ENCODE results near the gene KRT35.
A peak's percentile ranks its signal among the peaks of the same experiment; 100 is the strongest.

Gene KRT35

DNA sequence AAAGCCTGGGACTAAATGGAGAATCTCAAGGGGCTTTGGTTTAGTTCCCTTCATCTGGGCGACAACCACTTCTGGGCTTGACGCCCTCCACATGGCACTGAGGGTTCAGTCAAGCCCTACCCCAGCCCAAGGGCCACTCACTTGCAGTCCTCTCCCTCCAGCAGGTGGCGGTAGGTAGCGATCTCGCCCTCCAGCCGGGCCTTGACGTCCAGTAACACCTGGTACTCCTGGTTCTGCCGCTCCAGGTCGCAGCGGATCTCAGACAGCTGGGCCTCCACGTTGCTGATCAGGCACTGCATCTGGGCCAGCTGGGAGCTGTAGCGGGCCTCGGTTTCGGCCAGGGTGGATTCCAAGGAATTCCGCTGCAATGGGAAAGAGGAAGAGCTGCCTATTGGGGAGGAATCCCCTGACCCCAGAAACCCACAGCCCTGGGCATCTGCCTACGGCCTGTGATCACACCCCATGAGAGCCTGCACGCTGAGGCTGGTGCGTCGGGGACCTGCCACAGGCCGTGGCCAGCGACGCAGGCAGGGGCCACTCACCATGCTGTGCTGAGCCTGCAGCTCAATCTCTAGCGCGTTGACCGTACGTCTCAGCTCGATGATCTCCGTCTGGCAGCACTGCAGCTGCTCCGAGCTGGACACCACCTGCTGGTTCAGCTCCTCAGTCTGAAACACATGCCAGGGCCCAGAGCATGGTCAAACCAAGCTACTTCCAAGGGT is 6.0 kb upstream of the KRT35 start:
- no peak for DNase-seq

DNA sequence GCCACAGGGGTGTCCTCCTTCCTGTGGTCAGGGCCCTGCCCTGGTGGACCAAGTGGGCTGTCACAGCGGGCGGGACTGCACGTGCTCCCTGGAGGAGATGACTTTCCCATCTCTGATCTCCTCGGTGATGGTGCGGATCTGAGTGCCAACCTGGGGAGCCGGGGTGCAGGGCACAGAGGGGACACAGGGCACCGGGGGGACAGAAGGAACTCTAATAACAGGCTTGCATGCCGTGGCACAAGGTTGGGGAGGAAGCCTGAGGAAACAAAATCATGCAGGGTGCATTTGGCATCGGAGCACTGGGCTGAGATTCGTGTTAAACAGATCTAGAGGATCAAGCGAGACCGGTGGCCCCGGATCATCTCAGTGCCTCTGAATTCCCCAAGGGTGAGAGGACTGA is 5.4 kb upstream of the KRT35 start:
- DNase-seq, result no peak

DNA sequence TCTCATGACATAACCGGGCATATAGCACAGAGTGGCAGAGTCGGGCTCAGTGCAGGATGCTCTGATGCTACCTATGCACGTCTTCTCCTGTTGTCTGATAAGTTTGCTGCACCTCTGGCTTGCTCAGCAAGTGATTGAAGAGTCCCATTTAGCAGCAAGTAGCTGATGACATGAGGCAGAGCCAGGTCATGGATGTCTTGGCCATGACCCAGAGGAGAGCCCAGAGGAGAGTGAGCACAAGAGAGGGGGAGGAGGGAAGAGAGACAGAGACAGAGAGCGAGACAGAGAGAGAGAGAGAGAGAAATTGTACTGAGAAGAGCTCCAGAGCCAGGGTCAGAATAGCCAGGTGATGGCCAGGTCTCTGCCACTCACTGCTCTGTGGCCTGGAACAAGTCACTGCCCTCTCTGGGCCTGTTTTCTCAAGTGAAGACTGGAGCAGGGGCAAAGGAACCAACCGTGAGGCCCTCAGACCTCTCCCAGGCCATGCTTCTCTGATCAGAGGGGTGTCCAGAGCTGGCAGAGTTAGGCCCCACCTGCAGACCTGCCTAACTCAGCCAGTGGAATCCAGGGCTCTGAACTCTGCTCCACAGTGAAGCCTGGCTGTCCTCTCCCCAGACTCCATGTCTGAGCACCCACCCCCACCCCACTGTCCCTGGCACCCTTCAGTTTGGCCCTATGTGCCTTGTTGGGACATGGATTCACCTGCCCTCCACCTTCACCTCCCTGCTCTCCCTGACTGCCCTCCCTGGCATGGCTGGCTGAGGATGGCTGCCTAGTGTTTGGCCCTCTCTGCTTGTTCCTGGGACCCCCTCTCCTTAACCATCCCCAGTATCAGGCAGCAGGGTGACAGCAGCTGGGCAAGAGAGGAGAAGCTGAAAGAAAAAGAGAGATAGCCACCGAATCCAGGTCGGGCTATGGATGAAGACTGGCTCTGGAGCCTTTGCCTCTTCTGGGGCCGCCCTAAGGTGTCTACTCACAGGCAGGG is 4.3 kb upstream of the KRT35 start:
- DNase-seq, result no peak

DNA sequence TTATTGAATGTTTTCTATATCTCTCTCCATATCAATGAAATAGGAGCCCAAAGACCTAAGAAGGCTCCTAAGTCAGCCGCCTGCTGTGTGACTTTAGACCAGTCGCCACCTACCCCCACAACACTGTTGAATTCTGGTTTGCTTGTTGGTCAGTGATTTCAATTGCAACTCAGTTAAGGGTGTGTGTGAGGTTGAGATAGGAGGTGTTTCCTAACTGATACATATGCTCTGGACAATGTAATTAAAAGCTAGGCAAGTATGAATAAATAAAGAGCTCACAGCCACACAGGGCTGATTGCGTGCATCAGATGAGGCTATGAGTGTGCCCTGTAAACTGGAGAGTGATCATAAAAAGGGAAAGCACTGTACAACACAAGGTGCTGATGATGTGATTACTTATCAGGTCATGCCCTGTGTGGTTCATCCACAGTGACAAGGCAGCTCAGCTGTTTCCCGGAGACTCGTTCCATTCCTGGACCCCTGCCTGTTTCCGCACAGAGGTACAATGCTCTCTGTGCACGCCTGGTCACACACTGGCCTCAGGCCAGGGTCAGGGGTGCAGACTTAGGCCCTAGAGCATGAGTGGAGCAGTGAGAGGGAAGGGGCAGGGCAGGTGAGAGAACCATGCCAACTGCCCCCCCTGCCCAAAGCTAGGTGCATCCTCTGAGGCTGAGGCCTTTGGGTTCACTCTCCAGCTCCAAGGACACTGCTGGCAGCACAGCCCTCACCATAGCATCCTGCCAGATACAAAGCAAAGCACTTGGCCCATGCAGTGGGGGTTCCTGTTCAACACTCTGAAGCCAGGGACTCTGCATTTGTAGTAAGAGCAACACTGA is 3.3 kb upstream of the KRT35 start:
- DNase-seq, result peak; percentile 39

DNA sequence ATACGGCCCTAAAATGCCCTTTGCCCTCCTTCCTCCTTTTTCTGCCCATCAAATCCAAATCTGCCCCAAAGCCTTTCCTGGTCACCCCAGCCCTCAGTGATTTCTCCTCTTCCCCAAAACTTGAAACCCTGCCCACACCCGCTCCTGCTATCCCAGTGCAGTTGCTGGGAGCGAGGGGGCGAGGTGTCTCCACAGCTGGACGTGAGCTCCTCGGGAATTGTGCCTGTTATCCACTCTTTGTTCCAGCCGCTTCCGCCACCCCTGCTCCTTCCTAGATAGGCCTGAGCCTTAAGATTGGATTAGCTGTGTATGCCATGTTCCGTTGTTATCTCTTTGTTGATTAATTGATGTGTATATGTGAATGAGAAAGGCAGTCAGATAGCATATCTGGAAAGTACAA is 2.6 kb upstream of the KRT35 start:
- DNase-seq, result no peak

DNA sequence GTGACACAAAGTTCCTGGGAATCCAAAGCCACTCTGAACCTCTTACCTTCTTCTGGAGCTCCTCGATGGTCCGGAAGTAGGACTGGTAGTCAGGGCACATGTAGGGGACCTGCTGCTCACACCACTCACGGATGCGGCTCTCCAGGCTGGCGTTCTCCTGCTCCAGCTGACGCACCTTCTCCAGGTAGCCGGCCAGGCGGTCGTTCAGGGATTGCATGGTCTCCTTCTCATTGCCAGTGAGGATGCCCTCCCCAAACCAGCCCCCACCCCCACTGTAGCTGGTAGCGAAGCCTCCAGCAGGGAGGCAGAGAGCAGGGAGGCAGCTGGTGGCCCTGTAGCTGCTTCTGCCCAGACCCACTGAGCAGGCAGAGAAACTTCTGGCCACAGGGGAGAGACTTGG is 370 bp downstream of the KRT35 start:
- no peak for DNase-seq

DNA sequence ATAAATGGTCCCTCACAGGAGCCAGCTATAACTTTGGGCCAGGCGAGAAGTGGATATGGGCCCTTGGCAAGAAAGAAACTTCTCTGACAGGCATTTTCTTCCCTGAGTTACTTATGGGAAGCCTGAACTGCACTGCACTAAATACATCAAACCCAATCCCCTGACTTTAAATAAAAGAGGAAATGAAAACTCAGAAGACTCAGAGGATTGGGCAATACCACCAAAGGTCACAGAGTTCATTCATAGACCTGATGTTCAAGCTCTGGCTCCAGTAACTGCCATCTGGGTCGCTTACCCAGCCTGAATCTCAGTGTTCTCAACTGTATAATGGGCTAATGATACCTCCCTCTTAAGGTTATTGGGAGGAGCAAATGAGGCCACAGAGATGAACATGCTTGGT is 815 bp downstream of the KRT35 start:
- no peak for DNase-seq

DNA sequence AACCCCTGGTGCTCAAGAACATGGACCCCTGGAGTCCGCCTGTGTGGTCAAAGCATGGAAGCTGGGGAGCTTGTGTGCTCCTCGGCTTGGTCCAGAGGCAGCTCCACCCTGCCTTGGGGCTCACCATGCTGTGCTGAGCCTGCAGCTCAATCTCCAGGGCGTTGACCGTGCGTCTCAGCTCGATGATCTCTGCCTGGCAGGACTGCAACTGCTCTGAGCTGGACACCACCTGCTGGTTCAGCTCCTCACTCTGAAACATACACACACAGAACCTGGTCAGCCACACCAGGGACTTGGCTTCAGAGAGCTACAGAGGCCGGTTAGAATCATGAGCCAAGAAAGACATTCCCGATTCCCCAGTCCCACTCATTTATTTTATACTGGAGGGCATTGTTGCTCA is 2.7 kb downstream of the KRT35 start:
- DNase-seq, result no peak

DNA sequence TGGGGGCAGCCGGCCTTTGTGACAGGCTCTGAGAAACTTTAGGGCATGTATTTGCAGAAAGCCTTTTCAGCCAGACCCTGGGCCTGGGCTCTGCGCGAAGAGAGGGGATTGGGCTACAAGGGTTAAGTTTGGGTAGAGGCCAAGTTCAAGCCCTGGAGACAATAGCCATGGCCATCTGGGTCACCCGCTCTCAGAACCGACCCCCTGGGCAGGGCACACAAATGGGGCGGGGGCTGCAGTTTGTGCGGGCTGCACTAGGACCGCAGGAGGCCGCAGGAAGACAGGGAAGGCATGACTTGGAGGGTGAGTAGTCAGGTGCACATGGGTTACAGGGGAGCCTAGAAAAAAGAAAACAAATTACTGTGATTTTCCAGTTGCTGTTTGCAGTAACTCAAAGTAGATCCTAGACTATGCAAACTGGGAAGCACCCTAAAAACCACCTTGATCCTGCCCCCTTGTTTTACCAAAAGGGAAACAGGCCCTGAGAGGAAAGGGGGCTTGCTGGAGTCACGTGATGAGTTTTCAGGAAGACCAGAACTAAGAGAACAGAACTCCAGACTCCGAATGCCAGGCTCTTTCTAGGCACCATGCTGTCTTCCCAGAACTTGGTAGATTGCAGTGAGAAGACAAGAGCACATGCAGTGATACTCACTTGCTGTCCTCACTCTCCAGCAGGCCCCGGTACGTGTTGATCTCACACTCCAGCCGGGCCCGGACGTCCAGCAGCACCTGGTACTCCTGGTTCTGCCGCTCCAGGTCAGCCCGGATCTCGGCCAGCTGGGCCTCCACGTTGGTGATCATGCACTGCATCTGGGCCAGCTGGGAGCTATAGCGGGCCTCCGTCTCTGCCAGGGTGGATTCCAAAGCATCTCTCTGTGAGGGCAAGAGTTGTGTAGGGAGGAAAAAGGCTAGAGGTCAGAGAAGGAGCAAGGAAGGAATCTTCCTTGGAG is 3.8 kb downstream of the KRT35 start:
- DNase-seq, result no peak

DNA sequence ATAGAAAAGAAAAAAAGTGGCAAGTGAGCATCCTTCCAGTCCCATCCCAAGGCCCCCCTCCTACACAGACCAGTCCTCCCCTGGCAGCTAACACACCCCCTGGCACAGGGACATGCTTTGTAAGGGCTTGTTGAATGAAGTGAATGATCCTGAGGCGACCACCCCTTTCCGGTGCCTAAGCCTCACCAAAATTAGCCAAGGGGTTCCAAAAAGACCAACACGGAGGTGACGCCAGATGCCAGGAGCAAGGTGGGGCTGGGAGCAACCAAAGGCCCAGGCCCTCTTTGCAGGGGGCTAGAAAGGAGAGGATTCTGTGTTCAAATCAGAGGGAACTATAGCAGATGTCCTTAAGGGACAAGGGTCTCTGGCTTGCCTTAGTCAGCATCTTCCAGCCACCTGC is 5.5 kb downstream of the KRT35 start:
- no peak for DNase-seq

DNA sequence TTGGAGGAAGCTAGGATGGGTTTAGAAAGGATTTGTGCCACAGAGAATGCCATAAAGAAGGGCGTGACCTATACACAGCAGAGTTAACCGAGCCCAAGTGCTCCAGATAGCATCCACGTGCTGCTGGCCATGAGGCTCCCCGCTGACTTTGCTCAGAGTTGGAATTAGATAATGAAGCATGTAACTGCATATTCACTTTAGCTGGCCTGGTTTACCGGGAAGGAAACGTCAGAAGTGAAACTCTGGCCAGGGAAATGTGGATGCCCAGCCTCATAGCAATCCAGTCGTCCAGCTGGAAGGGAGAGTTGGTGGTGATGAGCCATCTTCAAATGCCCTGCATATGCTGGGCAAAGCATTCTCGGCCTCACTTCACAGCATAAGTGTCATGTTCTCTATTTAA is 6.1 kb downstream of the KRT35 start:
- DNase-seq, result no peak

DNA sequence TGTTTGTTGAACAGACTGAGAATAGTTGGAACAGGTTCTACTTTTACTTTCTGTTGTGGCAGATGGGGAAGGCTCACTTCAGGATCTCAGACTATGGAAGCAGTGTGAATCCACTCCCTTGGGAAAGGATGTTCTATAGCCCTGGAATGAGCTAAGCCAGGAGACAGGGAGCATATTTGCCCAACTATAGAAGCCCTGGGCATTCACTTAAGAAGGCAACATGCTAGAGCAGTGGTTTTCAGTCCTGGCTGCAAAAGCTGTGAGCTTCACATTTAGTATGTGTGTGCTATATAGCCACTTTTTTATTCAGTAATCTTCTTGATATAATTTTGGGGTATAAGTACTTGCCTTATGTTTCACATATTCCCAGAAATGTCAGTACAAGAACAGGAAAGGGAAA is 12.6 kb downstream of the KRT35 start:
- DNase-seq, result no peak

DNA sequence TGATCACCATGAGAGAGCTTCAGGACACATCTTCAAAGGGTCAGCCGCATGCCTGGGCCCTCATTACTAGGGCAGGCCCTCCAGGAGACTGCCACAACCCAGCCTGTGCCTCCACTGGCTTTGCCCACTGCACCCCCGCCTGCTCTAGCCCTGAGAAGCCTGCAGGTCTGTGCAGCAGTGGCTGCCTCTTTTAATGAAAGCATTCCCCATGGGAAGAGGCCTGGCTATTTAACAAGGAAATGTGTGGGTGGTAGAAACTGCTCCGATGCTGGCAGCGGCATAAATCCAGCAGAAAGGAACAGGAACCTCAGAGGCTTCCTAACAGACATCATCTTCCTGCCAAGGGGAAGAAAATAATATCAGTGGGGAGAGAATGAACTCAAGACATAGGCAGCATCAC is 13.4 kb downstream of the KRT35 start:
- no peak for DNase-seq

DNA sequence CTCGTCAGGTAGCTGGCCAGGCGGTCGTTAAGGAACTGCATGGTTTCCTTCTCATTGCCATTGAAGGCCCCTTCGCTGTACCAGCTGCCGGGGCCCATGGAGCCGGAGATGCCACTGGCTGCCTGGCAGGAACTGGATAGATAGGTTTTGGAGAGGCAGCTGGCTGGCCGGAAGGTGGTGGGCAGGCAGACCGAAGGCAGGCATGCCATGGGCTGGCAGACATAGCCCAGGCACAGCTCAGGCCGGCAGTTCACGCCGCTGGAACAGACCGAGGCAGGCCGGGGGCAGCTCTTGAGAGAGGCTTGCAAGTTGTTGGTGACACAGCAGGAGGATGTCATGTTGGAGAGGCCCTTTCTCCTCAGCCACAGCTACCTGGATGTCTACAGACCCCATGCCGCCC is 14.0 kb downstream of the KRT35 start, which contains the start of gene KRT32:
Gene KRT32 (minus strand): TSS at position 399 of the 400 bp plus-strand sequence. CDS start 61 bp downstream, at position 338.
- no peak for DNase-seq

DNA sequence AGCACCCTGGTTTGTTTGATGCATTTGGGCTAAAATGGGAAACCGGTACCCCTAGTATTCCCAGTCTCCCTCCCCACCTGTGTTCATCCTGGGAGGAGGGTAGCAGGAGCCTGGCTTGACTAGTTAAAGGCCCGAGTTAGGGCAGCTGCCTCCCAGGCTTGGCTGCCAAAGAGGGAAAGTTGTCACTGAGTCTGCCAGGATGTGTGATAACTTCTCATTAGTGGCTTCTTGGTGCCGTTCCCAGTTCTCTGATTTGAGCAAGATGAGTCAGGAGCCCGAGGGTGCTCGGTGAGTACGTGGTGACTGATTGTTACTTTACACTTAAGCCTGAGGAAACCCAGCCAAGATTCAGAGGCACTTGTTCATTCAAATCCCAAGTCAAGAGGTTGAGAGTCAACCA is 16.3 kb downstream of the KRT35 start:
- peak; percentile 98 for DNase-seq

DNA sequence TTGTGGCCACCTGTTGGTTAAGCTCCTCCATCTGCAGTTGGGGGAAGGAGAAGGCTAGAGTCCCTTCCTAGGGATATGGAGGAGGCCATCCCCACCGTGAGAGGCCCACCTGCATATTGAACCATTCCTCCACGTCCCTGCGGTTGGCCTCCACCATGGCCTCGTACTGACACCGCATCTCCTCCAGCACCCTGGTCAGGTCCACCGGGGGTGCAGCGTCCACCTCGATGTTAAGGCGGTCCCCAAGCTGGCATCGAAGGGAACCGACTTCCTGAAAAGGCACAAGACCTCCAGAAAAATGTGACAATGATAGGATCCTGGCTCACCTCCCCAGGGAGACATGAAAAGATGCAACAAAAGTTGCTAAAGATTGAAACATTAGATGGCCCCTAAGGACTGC is 16.8 kb downstream of the KRT35 start:
- no peak for DNase-seq

DNA sequence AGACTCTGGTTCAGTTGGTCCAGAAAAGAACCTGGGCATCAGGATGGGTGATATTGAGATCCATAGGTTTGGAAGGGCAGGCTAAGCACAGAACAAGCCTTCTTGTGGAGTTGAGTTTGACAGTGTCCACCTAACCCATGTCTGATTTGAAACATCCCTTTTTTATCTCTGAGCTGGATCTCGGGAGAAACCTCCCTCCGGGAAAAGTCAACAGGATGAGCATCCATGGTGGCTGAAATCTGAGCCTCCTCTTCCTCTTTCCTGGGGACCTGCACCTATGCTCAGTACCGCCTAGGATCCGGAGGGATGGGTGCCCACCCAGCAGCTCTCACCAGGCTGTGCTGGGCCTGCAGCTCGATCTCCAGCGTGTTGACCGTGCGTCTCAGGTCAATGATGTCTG is 17.2 kb downstream of the KRT35 start:
- no peak for DNase-seq

DNA sequence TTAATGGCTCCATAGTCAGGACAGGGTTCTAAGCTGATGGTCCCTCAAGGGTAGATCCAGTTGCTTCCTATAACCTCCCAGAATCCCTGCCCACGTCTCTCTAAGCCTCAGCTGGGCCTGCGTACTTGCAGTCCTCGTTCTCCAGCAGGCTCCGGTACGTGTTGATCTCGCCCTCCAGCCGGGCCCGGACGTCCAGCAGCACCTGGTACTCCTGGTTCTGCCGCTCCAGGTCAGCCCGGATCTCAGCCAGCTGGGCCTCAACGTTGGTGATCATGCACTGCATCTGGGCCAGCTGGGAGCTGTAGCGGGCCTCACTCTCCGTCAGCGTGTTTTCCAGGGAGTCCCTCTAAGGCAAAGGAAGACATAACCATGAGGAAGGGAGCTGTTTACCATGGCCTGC is 18.2 kb downstream of the KRT35 start:
- DNase-seq, result no peak

DNA sequence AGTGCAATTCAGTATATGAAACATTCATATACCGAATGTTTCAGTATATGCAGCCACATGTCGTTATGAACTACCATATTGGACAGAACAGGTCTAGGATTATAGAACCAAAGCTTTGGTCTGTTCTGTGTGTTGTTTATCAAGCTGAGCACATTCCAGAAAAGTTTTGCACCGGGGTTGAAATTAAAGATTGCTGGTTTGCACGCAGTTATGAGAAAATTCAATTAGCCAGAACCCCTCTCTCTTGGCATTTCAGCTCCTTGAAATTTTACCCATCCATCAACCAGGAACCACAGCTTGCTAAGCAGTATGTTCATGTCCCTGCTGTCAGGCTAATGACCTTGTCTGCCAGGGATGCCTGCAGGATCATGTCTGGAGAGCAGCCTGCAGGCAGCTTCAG is 23.3 kb downstream of the KRT35 start:
- no peak for DNase-seq

DNA sequence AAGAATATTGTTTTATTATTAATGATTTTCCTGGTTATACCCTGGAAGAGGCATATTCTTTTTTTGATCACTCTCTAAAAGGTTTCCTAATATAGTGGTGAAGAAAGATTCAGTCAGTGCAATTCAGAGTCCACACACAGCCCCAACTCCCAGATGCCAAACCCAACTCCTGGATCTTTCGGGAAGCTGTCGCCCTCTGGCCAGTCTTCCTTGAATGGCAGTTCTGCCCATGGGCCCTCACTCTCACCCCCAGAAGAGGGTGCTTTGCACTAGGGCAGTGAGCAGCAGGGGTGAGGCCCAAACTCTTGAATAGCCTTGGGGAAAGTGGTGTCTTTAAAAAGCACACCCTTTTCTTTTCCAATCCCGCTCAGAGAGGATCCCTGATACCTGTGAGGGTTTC is 24.7 kb downstream of the KRT35 start:
- DNase-seq, result no peak

DNA sequence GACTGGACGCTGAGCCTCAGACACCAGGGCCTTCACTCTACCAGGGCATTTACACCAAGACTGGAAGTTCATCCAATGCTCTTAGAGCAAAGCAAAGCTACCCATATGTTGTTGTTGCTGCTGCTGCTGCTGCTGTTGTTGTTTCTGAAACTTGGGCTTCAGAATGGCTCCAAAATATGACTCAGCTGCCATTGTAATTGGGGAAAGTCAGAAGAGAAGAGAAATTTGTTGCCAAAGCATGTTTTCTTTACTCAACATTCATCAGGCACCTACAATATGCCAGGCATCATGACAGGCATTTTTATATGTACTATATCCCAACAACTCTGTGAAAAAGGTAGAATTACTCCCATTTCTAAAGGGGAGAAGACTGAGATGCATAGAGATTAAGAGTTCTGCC is 25.7 kb downstream of the KRT35 start:
- peak; percentile 27 for DNase-seq

DNA sequence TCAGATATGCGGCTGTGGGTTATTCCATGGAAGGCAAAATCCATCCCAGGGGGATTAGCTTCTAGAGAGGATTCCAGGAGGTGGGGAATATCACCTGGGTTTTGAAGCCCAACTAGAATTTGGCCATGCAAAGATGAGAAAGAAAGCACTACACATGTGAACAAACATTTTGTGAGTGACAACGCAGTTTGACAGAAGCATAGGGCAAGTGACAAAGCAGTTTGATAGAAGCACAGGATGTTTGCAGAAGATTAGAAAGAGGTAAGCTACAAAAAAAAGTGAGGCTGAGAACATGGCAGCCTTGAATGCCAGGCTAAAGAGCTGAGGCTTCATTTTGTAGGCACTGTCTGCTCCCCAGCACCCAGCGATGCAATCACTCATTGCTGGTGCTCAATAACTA is 27.9 kb downstream of the KRT35 start:
- no peak for DNase-seq

Data from EL (cell line).